IMR-90 (cell line): ENCODE data around the gene CUEDC2. TPM values are rescaled to one million over a fixed set of nuclear protein-coding genes. Genes with fewer than 3 reads are reported as not detected.

ENCODE experiments used
- ATAC-seq: fragments of 200-7000 bp; cut with Tn5 transposase; 2 replicates; pipeline ENCODE4 v1.9.1; 2020; ENCODE audit warnings: low read depth, mild to moderate bottlenecking, moderate library complexity
- BruUV-seq: library from RNA; stranded (reverse); fragments of 400-500 nt; replicated peaks from 2 replicates; lab custom pipeline; 2021; lab: Mats Ljungman, UMichigan
- CTCF ChIA-PET: fragments of 300-600 bp; formaldehyde crosslinking; extraction: SDS; loops from one replicate; lab custom pipeline; 2021; ENCODE audit warnings: antibody characterized with exemption; lab: Yijun Ruan, JAX
- POLR2A ChIA-PET: fragments of 300-600 bp; sonication (Branson Sonifier 250); formaldehyde crosslinking; loops from one replicate; lab custom pipeline; 2022; ENCODE audit warnings: antibody characterized with exemption; ENCODE audit not compliant: unreplicated experiment; lab: Charles Lee
- DNase-seq: peaks from one replicate; pipeline ENCODE4 v3.0.0; 2013
- H2AFZ ChIP-seq: replicated peaks from 2 replicates; pipeline ENCODE3; 2013; ENCODE audit warnings: low read length, mild to moderate bottlenecking; ENCODE audit not compliant: poor library complexity
- H2AK5ac ChIP-seq: 2 replicates; pipeline ENCODE4 v1.6.1; 2013; ENCODE audit warnings: low read depth, low read length, inconsistent platforms
- H2AK9ac ChIP-seq: replicated peaks from 2 replicates; pipeline ENCODE3; 2013; ENCODE audit warnings: mild to moderate bottlenecking, low read depth, low read length, moderate library complexity; ENCODE audit not compliant: poor library complexity
- H2BK120ac ChIP-seq: 2 replicates; pipeline ENCODE4 v1.6.1; 2013; ENCODE audit warnings: low read depth, low read length, inconsistent platforms
- H2BK15ac ChIP-seq: 3 replicates; pipeline ENCODE4 v1.6.1; 2013; ENCODE audit warnings: low read depth, low read length, inconsistent platforms
- H2BK20ac ChIP-seq: 2 replicates; pipeline ENCODE4 v1.6.1; 2013; ENCODE audit warnings: low read depth, mild to moderate bottlenecking, inconsistent platforms, low read length, moderate library complexity
- H2BK5ac ChIP-seq: 2 replicates; pipeline ENCODE4 v1.6.1; 2013; ENCODE audit warnings: mild to moderate bottlenecking, low read depth, low read length, inconsistent platforms; ENCODE audit not compliant: poor library complexity, severe bottlenecking
- H3K14ac ChIP-seq: replicated peaks from 2 replicates; pipeline ENCODE4 v1.6.1; 2013; ENCODE audit warnings: low read depth, low read length, inconsistent platforms
- H3K18ac ChIP-seq: 2 replicates; pipeline ENCODE4 v1.6.1; 2013; ENCODE audit warnings: low read depth, low read length, control low read depth
- H3K23ac ChIP-seq: 2 replicates; pipeline ENCODE4 v1.6.1; 2013; ENCODE audit warnings: low read depth, low read length, inconsistent platforms
- H3K27ac ChIP-seq: 2 replicates; pipeline ENCODE4 v1.5.1; 2013; ENCODE audit warnings: mild to moderate bottlenecking, control low read depth, low read length; ENCODE audit not compliant: insufficient read depth
- H3K27me3 ChIP-seq: 2 replicates; pipeline ENCODE4 v1.6.1; 2013; ENCODE audit warnings: low read length; ENCODE audit not compliant: control insufficient read depth, insufficient read depth
- H3K36me3 ChIP-seq: 2 replicates; pipeline ENCODE4 v1.6.1; 2013; ENCODE audit warnings: low read length, mixed read lengths; ENCODE audit not compliant: control insufficient read depth, insufficient read depth
- H3K4ac ChIP-seq: 2 replicates; pipeline ENCODE4 v1.6.1; 2013; ENCODE audit warnings: low read depth, low read length, inconsistent platforms
- H3K4me1 ChIP-seq: 2 replicates; pipeline ENCODE4 v1.6.1; 2013; ENCODE audit warnings: low read length, mixed read lengths; ENCODE audit not compliant: control insufficient read depth, insufficient read depth
- H3K4me2 ChIP-seq: 2 replicates; pipeline ENCODE4 v1.6.1; 2013; ENCODE audit warnings: low read depth, mild to moderate bottlenecking, control low read depth, low read length, moderate library complexity
- H3K4me3 ChIP-seq: 2 replicates; pipeline ENCODE4 v1.5.1; 2013; ENCODE audit warnings: low read depth, mild to moderate bottlenecking, control low read depth, low read length, moderate library complexity; ENCODE audit not compliant: insufficient read depth
- H3K56ac ChIP-seq: 2 replicates; pipeline ENCODE4 v1.6.1; 2013; ENCODE audit warnings: low read length, inconsistent platforms; ENCODE audit not compliant: insufficient read depth; ENCODE audit errors: extremely low read depth
- H3K79me1 ChIP-seq, 2 experiments: 2 replicates each; pipeline ENCODE4 v1.6.1; 2013; ENCODE audit warnings: low read length in 2 of 2, inconsistent platforms in 1 of 2, low read depth in 1 of 2
- H3K9ac ChIP-seq: 2 replicates; pipeline ENCODE4 v1.6.1; 2013; ENCODE audit warnings: low read depth, low read length, control low read depth
- H3K9me1 ChIP-seq: 2 replicates; pipeline ENCODE4 v1.6.1; 2013; ENCODE audit warnings: low read length, inconsistent platforms; ENCODE audit not compliant: insufficient read depth
- H3K9me3 ChIP-seq: 2 replicates; pipeline ENCODE4 v1.6.1; 2013; ENCODE audit warnings: low read length; ENCODE audit not compliant: control insufficient read depth, insufficient read depth
- H4K20me1 ChIP-seq: 2 replicates; pipeline ENCODE4 v1.6.1; 2013; ENCODE audit warnings: low read length, inconsistent platforms; ENCODE audit not compliant: insufficient read depth
- H4K5ac ChIP-seq: 2 replicates; pipeline ENCODE4 v1.6.1; 2013; ENCODE audit warnings: mild to moderate bottlenecking, low read depth, low read length, control low read depth
- H4K8ac ChIP-seq, 2 experiments: 2 replicates each; pipeline ENCODE4 v1.6.1; 2013; ENCODE audit warnings: low read depth in 2 of 2, low read length in 2 of 2, control low read depth in 1 of 2, inconsistent platforms in 1 of 2
- H4K91ac ChIP-seq: 2 replicates; pipeline ENCODE4 v1.6.1; 2013; ENCODE audit warnings: low read depth, low read length, inconsistent platforms; ENCODE audit not compliant: insufficient read depth
- BHLHE40 ChIP-seq: fragments of 150-350 bp; IDR thresholded peaks from 2 replicates; pipeline ENCODE4 v1.6.1; 2016; ENCODE audit warnings: mild to moderate bottlenecking, low read depth, low read length
- FOS ChIP-seq: fragments of 150-350 bp; IDR thresholded peaks from 2 replicates; pipeline ENCODE4 v1.6.1; 2016; ENCODE audit warnings: low read depth, low read length
- MXI1 ChIP-seq: IDR thresholded peaks from 2 replicates; pipeline ENCODE4 v1.6.1; 2012; ENCODE audit warnings: low read depth, mild to moderate bottlenecking, low read length, moderate library complexity, borderline replicate concordance
- POLR2A ChIP-seq: IDR thresholded peaks from 2 replicates; pipeline ENCODE4 v1.6.1; 2012; ENCODE audit warnings: mild to moderate bottlenecking, low read depth, low read length
- RAD21 ChIP-seq: IDR thresholded peaks from 2 replicates; pipeline ENCODE4 v1.6.1; 2012; ENCODE audit warnings: low read length, improper control_type of control experiment
- RFX5 ChIP-seq: IDR thresholded peaks from 2 replicates; pipeline ENCODE4 v1.8.0; 2012; ENCODE audit warnings: low read depth, mild to moderate bottlenecking, low read length, moderate library complexity
- SMC3 ChIP-seq: fragments of 150-350 bp; IDR thresholded peaks from 2 replicates; pipeline ENCODE4 v1.6.1; 2016; ENCODE audit warnings: low read depth, mild to moderate bottlenecking, antibody characterized with exemption, low read length, moderate library complexity
- WGBS, 2 experiments: methylation state at CpG; one replicate each; pipeline versions ENCODE4 v1.1.5 to v1.1.7; 2013; ENCODE audit warnings: missing lambda C conversion rate in 2 of 2; ENCODE audit not compliant: insufficient read length in 1 of 2; ENCODE audit errors: extremely low coverage in 2 of 2; 5-methylcytosine and 5-hydroxymethylcytosine counted together
- dilution Hi-C: fragments of 300-500 bp; cut with HindIII; formaldehyde crosslinking; loops from one replicate; pipeline ENCODE4 v1.14.3; 2018; ENCODE audit warnings: low sequenced_read_pairs; ENCODE audit not compliant: unreplicated experiment
- in situ Hi-C: fragments of 300-500 bp; cut with MboI; formaldehyde crosslinking; loops from 3 replicates; pipeline ENCODE4 v1.14.3; 2019; ENCODE audit warnings: low sequenced_read_pairs, inconsistent platforms, mixed read lengths
- intact Hi-C: fragments of 100-400 bp; cut with micrococcal nuclease; formaldehyde crosslinking; loops from 2 replicates; pipeline ENCODE4 v1.10.0; 2022
- polyA plus RNA-seq, 3 experiments: library from polyadenylated mRNA; depleted of rRNA; stranded (reverse); fragments of >200 nt; gene quantifications; 2 replicates each; pipeline ENCODE4 v1.2.3, GENCODE V29; 2012; ENCODE audit warnings: low replicate concordance in 1 of 3
- total RNA-seq: library from RNA; depleted of rRNA; stranded (reverse); fragments of >200 nt; gene quantifications from 2 replicates; pipeline ENCODE4 v1.2.3, GENCODE V29; 2012
- TF ChIP-seq, protein P1 (sequence below): fragments of 150-350 bp; IDR thresholded peaks from 2 replicates; pipeline ENCODE4 v1.6.1; 2016; ENCODE audit warnings: low read depth, mild to moderate bottlenecking, low read length, moderate library complexity, borderline replicate concordance

CUEDC2 gene
- total and polyA plus RNA-seq, 2 of the 4 experiments (the other 2 are of a cell fraction) = 55.7 to 84.9 TPM

DNA sequence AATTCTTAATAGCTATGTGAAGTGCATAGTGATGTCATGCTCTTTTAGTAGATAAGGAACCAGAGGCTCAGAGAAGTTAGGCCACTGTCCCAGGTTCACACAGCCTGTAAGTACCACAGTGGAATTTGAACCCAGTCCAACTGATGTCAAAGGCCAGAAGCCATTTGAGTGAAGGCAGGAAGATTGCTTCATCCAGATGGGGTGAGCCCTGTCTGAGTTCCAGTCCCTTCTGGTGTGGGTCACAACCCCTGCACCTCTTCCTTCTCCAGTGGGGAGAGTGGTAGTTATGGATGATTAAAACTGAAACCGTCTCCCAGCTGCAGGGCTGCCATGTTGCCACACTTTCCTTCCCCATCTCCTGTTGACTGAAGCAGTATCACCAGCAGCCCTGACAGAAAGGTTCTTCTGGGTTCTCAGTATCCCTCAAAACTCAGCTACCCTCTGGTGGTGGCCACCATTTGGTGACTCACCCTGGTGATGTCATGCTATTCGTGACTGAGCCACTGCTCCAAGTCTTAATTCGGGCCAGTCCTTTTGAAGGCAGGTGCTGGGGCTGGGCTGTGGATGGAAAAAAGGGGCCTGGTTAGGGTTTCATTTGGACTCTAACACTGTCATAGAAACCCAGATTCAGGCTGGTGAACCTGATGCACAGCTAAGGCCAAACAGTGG is 20.4 kb upstream of the CUEDC2 start:
- peak overlapping the region; percentile 66 for H2BK5ac ChIP-seq
- H2BK15ac ChIP-seq = peak overlapping the region; percentile 66; the same call in 1 of the 3 replicates
- H4K5ac ChIP-seq = peak overlapping the region; percentile 30; the same call in 1 of the 2 replicates
- peak overlapping the region; percentile 40; the same call in 1 of the 2 replicates for H3K18ac ChIP-seq
- ATAC-seq = peak; percentile 7; the same call in 1 of the 2 replicates
- H2AK5ac ChIP-seq = peak overlapping the region; percentile 69
- H3K4ac ChIP-seq = peak overlapping the region; percentile 28
- H3K56ac ChIP-seq = no peak overlapping the region
- no peaks in the 10 kb centered on the region for H3K36me3 ChIP-seq
- peaks cover 13% of the 10 kb centered on the region for H3K4me1 ChIP-seq
- peaks cover 4% of the 10 kb centered on the region in 2 experiments; a peak in 2 of 4 replicates for H3K79me1 ChIP-seq
- H3K4me3 ChIP-seq = no peak overlapping the region
- H3K27me3 ChIP-seq = no peaks in the 10 kb centered on the region
- CTCF ChIA-PET = no interaction called here
- dilution Hi-C loops (no loop called here), intact Hi-C loops (no loop called here), in situ Hi-C loops (no loop called here)
- peak overlapping the region; percentile 74 for H2AK9ac ChIP-seq
- peaks cover 19% of the 10 kb centered on the region for H3K9me1 ChIP-seq
- peak; percentile 85 for DNase-seq
- H2BK20ac ChIP-seq = peak overlapping the region; percentile 36; the same call in 1 of the 2 replicates
- peak overlapping the region; percentile 18; the same call in 1 of the 2 replicates for H3K23ac ChIP-seq
- H3K4me2 ChIP-seq = peak overlapping the region; percentile 12; the same call in 1 of the 2 replicates
- no peak overlapping the region for H3K9ac ChIP-seq
- 0 out of 2 replicates have a peak overlapping the region, but pooled peaks have one; percentile 5 for H3K14ac ChIP-seq
- BruUV-seq = no TSS peak
- peak overlapping the region; percentile 24 for H4K91ac ChIP-seq
- H4K8ac ChIP-seq = no peak overlapping the region
- peak overlapping the region; percentile 37; the same call in 1 of the 2 replicates for H2BK120ac ChIP-seq
- H2AFZ ChIP-seq = peak overlapping the region; percentile 82
- H3K9me3 ChIP-seq = no peaks in the 10 kb centered on the region
- H4K20me1 ChIP-seq = no peaks in the 10 kb centered on the region; the same call in 1 of the 2 replicates
- TF ChIP-seq SMC3 = no peak
- TF ChIP-seq MXI1 = no peak
- TF ChIP-seq RFX5 = no peak
- TF ChIP-seq POLR2A = no peak
- TF ChIP-seq, protein P1, sequence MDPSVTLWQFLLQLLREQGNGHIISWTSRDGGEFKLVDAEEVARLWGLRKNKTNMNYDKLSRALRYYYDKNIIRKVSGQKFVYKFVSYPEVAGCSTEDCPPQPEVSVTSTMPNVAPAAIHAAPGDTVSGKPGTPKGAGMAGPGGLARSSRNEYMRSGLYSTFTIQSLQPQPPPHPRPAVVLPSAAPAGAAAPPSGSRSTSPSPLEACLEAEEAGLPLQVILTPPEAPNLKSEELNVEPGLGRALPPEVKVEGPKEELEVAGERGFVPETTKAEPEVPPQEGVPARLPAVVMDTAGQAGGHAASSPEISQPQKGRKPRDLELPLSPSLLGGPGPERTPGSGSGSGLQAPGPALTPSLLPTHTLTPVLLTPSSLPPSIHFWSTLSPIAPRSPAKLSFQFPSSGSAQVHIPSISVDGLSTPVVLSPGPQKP = no peak
- TF ChIP-seq BHLHE40 = 0 out of 2 replicates have a peak, but pooled peaks have one; percentile 22
- peak; percentile 88 for TF ChIP-seq FOS
- TF ChIP-seq RAD21 = no peak
- WGBS, 2 experiments = no CpG with 5 or more reads among the region's 3 CpGs
- H3K27ac ChIP-seq = no peak overlapping the region
- POLR2A ChIA-PET = interaction anchor here (0.6 kb wide), 2 partner anchors 18 to 220 kb away, joined by 5 to 7 read pairs; no protein-coding TSS in a partner anchor
